Measurements from ENCODE around the gene ATF6. TPM values are rescaled to one million over a fixed set of nuclear protein-coding genes. Genes with fewer than 3 reads are reported as not detected.

Gene ATF6
- total RNA-seq, 1 experiment from 2014 or later: 20.9 TPM

DNA sequence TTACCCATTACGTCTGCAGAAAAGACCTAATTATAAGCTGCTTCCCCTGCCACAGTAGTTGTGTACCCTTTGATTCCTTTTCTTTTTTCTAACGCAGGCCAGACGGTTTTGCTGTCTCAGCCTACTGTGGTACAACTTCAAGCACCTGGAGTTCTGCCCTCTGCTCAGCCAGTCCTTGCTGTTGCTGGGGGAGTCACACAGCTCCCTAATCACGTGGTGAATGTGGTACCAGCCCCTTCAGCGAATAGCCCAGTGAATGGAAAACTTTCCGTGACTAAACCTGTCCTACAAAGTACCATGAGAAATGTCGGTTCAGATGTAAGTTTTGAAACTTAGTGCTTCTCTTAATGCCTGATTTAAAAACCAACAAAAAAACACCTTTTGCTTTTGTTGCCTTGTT is 35.8 kb downstream of the ATF6 start:
- DNase-seq (ENCODE audit: low read depth, low spot score) (no peak), ATAC-seq (no peak)
- Histone ChIP-seq H3K4me1 (ENCODE audit: control insufficient read depth in 1 of 2, insufficient read depth in 2 of 2, low read length in 2 of 2) (no peaks in the 10 kb centered on the region), H4K20me1 (ENCODE audit: insufficient read depth) (no peaks in the 10 kb centered on the region), H3K4me3 (replicated peaks in 1 of 2; ENCODE audit: low read depth in 1 of 2, low read length in 2 of 2) (no peak overlapping the region), H3K36me3 (ENCODE audit: control insufficient read depth in 1 of 2, insufficient read depth in 2 of 2, low read length in 2 of 2) (no peaks in the 10 kb centered on the region; a peak in 1 of 4 replicates), H2AFZ (ENCODE audit: low read depth, low read length, poor library complexity, severe bottlenecking) (no peak overlapping the region), H3K79me2 (ENCODE audit: insufficient read depth, low read length) (no peaks in the 10 kb centered on the region), H3K27me3 (ENCODE audit: insufficient read depth, low read length) (no peaks in the 10 kb centered on the region), H3K9me3 (ENCODE audit: control insufficient read depth in 1 of 2, insufficient read depth in 1 of 2, low read depth in 1 of 2, low read length in 2 of 2) (no peaks in the 10 kb centered on the region), H3K9me2 (ENCODE audit: insufficient read depth) (no peaks in the 10 kb centered on the region), H3K9ac (ENCODE audit: low read length) (no peak overlapping the region), H3K4me2 (ENCODE audit: low read length) (no peak overlapping the region), H3K27ac (ENCODE audit: low read depth, low read length) (no peak overlapping the region)
- RAD21 ChIA-PET (ENCODE audit: low non-redundant PET in 1 of 2, low total read pairs in 2 of 2, uncharacterized antibody in 2 of 2, unreplicated experiment in 2 of 2): no interaction called here
- CTCF ChIA-PET: interaction anchor here (2.4 kb wide), 1 partner anchor 9 kb away, joined by 11 read pairs; no protein-coding TSS in a partner anchor
- POLR2A ChIA-PET: no interaction called here
- TF ChIP-seq CTCF (IDR thresholded peaks at IDR 0.05 in 2 of 3, conservative IDR thresholded peaks at IDR 0.05 in 1 of 3; ENCODE audit: borderline replicate concordance in 1 of 3, insufficient read depth in 1 of 3, low read depth in 2 of 3, low read length in 2 of 3) (no peak), ZFX (IDR thresholded peaks at IDR 0.05) (no peak), TCF7L2 (IDR thresholded peaks at IDR 0.05; ENCODE audit: borderline replicate concordance, extremely low read depth, insufficient read depth, insufficient read length) (no peak), YY1 (IDR thresholded peaks at IDR 0.05; ENCODE audit: extremely low read depth, insufficient replicate concordance, low read depth, low read length) (no peak), CBX3 (IDR thresholded peaks at IDR 0.05; ENCODE audit: low read depth) (no peak), CEBPB (IDR thresholded peaks at IDR 0.05; ENCODE audit: low read depth) (no peak), ZNF274 (IDR thresholded peaks at IDR 0.05; ENCODE audit: low read depth, low read length) (no peak), JUND (IDR thresholded peaks at IDR 0.05) (no peak), SRF (IDR thresholded peaks at IDR 0.05; ENCODE audit: low read depth) (no peak), EZH2 (IDR thresholded peaks at IDR 0.05) (no peak), ATF3 (IDR thresholded peaks at IDR 0.05) (no peak), POLR2AphosphoS5 (IDR thresholded peaks at IDR 0.05; ENCODE audit: low read depth, low read length) (no peak), EZH2phosphoT487 (IDR thresholded peaks at IDR 0.05; ENCODE audit: borderline replicate concordance) (no peak), ELF1 (IDR thresholded peaks at IDR 0.05; ENCODE audit: borderline replicate concordance, low read depth) (no peak)
- TF ChIP-seq, protein P1, sequence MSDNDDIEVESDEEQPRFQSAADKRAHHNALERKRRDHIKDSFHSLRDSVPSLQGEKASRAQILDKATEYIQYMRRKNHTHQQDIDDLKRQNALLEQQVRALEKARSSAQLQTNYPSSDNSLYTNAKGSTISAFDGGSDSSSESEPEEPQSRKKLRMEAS (IDR thresholded peaks at IDR 0.05): no peak
- TF ChIP-seq, protein P2, sequence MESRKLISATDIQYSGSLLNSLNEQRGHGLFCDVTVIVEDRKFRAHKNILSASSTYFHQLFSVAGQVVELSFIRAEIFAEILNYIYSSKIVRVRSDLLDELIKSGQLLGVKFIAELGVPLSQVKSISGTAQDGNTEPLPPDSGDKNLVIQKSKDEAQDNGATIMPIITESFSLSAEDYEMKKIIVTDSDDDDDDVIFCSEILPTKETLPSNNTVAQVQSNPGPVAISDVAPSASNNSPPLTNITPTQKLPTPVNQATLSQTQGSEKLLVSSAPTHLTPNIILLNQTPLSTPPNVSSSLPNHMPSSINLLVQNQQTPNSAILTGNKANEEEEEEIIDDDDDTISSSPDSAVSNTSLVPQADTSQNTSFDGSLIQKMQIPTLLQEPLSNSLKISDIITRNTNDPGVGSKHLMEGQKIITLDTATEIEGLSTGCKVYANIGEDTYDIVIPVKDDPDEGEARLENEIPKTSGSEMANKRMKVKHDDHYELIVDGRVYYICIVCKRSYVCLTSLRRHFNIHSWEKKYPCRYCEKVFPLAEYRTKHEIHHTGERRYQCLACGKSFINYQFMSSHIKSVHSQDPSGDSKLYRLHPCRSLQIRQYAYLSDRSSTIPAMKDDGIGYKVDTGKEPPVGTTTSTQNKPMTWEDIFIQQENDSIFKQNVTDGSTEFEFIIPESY (IDR thresholded peaks at IDR 0.05; ENCODE audit: extremely low read depth, insufficient replicate concordance, low read length): no peak
- intact Hi-C loops (cut with micrococcal nuclease): no loop called here
- no TSS peak for BruUV-seq (replicated peaks)

Measured in HCT116 (cell line).